ENCODE measurements around the gene ARHGAP31.

DNA sequence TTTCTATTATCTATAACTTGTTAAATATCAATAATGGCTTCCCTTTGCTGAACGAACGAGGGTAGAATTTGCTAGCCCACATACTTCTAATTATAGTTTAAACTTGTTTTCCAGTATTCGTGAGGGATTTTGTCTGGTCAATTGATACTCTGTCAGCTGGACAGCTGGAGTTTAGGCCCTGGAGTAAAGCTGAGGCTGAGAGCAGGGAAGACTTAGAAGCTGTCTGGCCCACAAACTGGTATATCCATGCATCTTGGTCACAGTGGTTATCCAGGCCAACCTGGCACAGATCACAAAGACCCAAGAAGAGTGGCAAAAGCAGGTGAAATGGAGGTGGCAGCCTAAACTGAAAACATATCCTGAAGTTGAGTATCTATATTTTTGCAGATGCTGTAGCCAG is 19.3 kb downstream of the ARHGAP31 start:
- TF ChIP-seq RFX5 (IDR thresholded peaks at IDR 0.05; ENCODE audit: low read depth, low read length) (no peak), SUZ12 (IDR thresholded peaks at IDR 0.05; ENCODE audit: unreplicated experiment) (no peak), SP1 (IDR thresholded peaks at IDR 0.05; ENCODE audit: low read depth, low read length) (no peak), SRF (IDR thresholded peaks at IDR 0.05; ENCODE audit: low read depth in 2 of 2, low read length in 2 of 2) (no peak), SIN3A (IDR thresholded peaks at IDR 0.05; ENCODE audit: low read depth, low read length) (no peak), IRF4 (IDR thresholded peaks at IDR 0.05; ENCODE audit: low read depth, low read length) (no peak), POLR2AphosphoS5 (IDR thresholded peaks at IDR 0.05; ENCODE audit: low read length) (no peak), KLF5 (IDR thresholded peaks at IDR 0.05; ENCODE audit: partially characterized antibody) (no peak), POLR2A (IDR thresholded peaks at IDR 0.05; ENCODE audit: low read depth, low read length) (no peak)
- TF ChIP-seq, protein P1, sequence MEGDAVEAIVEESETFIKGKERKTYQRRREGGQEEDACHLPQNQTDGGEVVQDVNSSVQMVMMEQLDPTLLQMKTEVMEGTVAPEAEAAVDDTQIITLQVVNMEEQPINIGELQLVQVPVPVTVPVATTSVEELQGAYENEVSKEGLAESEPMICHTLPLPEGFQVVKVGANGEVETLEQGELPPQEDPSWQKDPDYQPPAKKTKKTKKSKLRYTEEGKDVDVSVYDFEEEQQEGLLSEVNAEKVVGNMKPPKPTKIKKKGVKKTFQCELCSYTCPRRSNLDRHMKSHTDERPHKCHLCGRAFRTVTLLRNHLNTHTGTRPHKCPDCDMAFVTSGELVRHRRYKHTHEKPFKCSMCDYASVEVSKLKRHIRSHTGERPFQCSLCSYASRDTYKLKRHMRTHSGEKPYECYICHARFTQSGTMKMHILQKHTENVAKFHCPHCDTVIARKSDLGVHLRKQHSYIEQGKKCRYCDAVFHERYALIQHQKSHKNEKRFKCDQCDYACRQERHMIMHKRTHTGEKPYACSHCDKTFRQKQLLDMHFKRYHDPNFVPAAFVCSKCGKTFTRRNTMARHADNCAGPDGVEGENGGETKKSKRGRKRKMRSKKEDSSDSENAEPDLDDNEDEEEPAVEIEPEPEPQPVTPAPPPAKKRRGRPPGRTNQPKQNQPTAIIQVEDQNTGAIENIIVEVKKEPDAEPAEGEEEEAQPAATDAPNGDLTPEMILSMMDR (IDR thresholded peaks at IDR 0.05 in 2 of 3, conservative IDR thresholded peaks at IDR 0.05 in 1 of 3; ENCODE audit: control insufficient read depth in 2 of 3, extremely low read depth in 1 of 3, insufficient read depth in 1 of 3, low read depth in 3 of 3, low read length in 3 of 3) = no peak
- TF ChIP-seq, protein P2, sequence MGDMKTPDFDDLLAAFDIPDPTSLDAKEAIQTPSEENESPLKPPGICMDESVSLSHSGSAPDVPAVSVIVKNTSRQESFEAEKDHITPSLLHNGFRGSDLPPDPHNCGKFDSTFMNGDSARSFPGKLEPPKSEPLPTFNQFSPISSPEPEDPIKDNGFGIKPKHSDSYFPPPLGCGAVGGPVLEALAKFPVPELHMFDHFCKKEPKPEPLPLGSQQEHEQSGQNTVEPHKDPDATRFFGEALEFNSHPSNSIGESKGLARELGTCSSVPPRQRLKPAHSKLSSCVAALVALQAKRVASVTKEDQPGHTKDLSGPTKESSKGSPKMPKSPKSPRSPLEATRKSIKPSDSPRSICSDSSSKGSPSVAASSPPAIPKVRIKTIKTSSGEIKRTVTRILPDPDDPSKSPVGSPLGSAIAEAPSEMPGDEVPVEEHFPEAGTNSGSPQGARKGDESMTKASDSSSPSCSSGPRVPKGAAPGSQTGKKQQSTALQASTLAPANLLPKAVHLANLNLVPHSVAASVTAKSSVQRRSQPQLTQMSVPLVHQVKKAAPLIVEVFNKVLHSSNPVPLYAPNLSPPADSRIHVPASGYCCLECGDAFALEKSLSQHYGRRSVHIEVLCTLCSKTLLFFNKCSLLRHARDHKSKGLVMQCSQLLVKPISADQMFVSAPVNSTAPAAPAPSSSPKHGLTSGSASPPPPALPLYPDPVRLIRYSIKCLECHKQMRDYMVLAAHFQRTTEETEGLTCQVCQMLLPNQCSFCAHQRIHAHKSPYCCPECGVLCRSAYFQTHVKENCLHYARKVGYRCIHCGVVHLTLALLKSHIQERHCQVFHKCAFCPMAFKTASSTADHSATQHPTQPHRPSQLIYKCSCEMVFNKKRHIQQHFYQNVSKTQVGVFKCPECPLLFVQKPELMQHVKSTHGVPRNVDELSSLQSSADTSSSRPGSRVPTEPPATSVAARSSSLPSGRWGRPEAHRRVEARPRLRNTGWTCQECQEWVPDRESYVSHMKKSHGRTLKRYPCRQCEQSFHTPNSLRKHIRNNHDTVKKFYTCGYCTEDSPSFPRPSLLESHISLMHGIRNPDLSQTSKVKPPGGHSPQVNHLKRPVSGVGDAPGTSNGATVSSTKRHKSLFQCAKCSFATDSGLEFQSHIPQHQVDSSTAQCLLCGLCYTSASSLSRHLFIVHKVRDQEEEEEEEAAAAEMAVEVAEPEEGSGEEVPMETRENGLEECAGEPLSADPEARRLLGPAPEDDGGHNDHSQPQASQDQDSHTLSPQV (IDR thresholded peaks at IDR 0.05) = no peak
